PFSK-1 (cell line): ENCODE results near the gene SRPK2.

Experiments used
- FOXP2 ChIP-seq: optimal IDR thresholded peaks from 2 replicates; pipeline ENCODE3; 2011; ENCODE audit warnings: borderline replicate concordance, control low read depth, inconsistent platforms; ENCODE audit not compliant: insufficient read depth; ENCODE audit errors: extremely low read length, extremely low read depth
- POLR2AphosphoS5 ChIP-seq: IDR thresholded peaks from 2 replicates; pipeline ENCODE4 v1.6.1; 2012; ENCODE audit warnings: low read depth, mild to moderate bottlenecking, control low read depth, low read length, moderate library complexity
- REST ChIP-seq, 2 experiments: IDR thresholded peaks; 2 replicates each; pipeline versions ENCODE4 v1.6.1 to v1.8.0; 2011 to 2012; ENCODE audit warnings: low read depth in 2 of 2, low read length in 2 of 2, control low read depth in 1 of 2, inconsistent platforms in 1 of 2, mild to moderate bottlenecking in 1 of 2, moderate library complexity in 1 of 2; ENCODE audit not compliant: insufficient read depth in 1 of 2
- SIN3A ChIP-seq: IDR thresholded peaks from 2 replicates; pipeline ENCODE4 v1.6.1; 2012; ENCODE audit warnings: mild to moderate bottlenecking, low read length, moderate library complexity, borderline replicate concordance; ENCODE audit not compliant: insufficient read depth
- TAF1 ChIP-seq: IDR thresholded peaks from 2 replicates; pipeline ENCODE4 v1.6.1; 2012; ENCODE audit warnings: low read length, control low read depth, borderline replicate concordance; ENCODE audit not compliant: insufficient read depth

GRCh38 chr7:105213611-105214010, 175.1 kb downstream of the SRPK2 start:
- TF ChIP-seq POLR2AphosphoS5 (no peak), SIN3A (no peak), TAF1 (no peak), REST (IDR thresholded peaks at IDR 0.05; ENCODE audit: insufficient read depth in 1 of 2, low read depth in 2 of 2, low read length in 2 of 2) (no peak), FOXP2 (no peak)
